H54 (cell line): Measurements from ENCODE around the gene RNF144A.
"Not testable (repeated sequence)": the region's sequence is repeated elsewhere in the genome, so short reads cannot be mapped to it uniquely, and the experiment has no call there.

ENCODE experiments used
- DNase-seq: peaks from one replicate; pipeline ENCODE4 v3.0.0; 2011; ENCODE audit warnings: low spot score, mixed read lengths; ENCODE audit not compliant: insufficient read length
- FAIRE-seq: peaks from 3 replicates; lab custom pipeline; 2011; peaks lifted over from hg19 to GRCh38; lab: Jason Lieb, UNC
- POLR2A ChIP-seq: IDR thresholded peaks from 2 replicates; pipeline ENCODE4 v1.6.1; 2011; ENCODE audit warnings: low read depth, mild to moderate bottlenecking, low read length

RNF144A gene

GRCh38 chr2:6929196-6929819 is 12.1 kb downstream of the RNF144A start:
- no peak for FAIRE-seq
- no peak for TF ChIP-seq POLR2A
- no peak for DNase-seq

- TF ChIP-seq POLR2A = no peak
- no peak for DNase-seq
- FAIRE-seq = no peak
Measured at GRCh38 chr2:6930923-6931647, 13.9 kb downstream of the RNF144A start.

GRCh38 chr2:6931753-6932152 is 14.5 kb downstream of the RNF144A start:
- no peak for TF ChIP-seq POLR2A
- FAIRE-seq = no peak

GRCh38 chr2:6932206-6932605 is 15.0 kb downstream of the RNF144A start:
- DNase-seq (no peak), FAIRE-seq (no peak)
- TF ChIP-seq POLR2A = no peak

More at GRCh38 chr2:6931753-6932152, 14.5 kb downstream of the RNF144A start:
- DNase-seq = no peak

GRCh38 chr2:6932828-6933227 is 15.6 kb downstream of the RNF144A start:
- DNase-seq (no peak), FAIRE-seq (no peak)
- TF ChIP-seq POLR2A = no peak

GRCh38 chr2:6933911-6934310 is 16.7 kb downstream of the RNF144A start:
- TF ChIP-seq POLR2A = no peak
- DNase-seq = no peak
- FAIRE-seq = no peak

GRCh38 chr2:6934345-6934744 is 17.1 kb downstream of the RNF144A start:
- no peak for FAIRE-seq
- no peak for TF ChIP-seq POLR2A
- DNase-seq = no peak

GRCh38 chr2:6934758-6935651 is 17.8 kb downstream of the RNF144A start:
- TF ChIP-seq POLR2A = no peak
- FAIRE-seq = no peak
- DNase-seq = no peak

GRCh38 chr2:6935652-6936020 is 18.4 kb downstream of the RNF144A start:
- not testable (repeated sequence) for DNase-seq, FAIRE-seq

GRCh38 chr2:6937157-6937556 is 19.9 kb downstream of the RNF144A start:
- DNase-seq (no peak), FAIRE-seq (no peak)
- no peak for TF ChIP-seq POLR2A

- no peak for DNase-seq
- no peak for TF ChIP-seq POLR2A
- no peak for FAIRE-seq
Measured at GRCh38 chr2:6937582-6937981, 20.4 kb downstream of the RNF144A start.

- no peak for DNase-seq
- TF ChIP-seq POLR2A = no peak
- no peak for FAIRE-seq
Measured at GRCh38 chr2:6939071-6939470, 21.9 kb downstream of the RNF144A start.

- no peak for FAIRE-seq
- no peak for DNase-seq
- TF ChIP-seq POLR2A = no peak
Measured at GRCh38 chr2:6940820-6941219, 23.6 kb downstream of the RNF144A start.
